ENCODE data around the gene HPGDS.

DNA sequence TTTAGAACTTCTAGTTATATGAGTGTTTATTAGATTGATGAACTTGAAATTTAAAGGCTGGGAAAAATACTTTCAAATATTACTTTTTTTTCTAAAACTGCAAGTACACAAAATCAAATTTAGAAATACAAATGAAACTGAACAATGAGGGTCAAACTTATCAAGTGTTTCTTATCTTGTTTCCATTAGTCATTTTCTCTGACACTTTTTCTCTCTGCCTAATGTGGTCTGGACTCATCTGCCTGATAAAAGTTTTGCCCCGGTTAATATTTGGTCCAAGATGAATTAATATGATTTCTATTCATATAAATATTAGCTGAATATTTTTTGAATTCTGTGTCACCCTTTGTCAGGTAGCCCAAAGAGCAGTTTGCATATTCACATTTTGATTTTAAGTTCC, 8.7 kb upstream of the HPGDS start:
- TF ChIP-seq, protein P1, sequence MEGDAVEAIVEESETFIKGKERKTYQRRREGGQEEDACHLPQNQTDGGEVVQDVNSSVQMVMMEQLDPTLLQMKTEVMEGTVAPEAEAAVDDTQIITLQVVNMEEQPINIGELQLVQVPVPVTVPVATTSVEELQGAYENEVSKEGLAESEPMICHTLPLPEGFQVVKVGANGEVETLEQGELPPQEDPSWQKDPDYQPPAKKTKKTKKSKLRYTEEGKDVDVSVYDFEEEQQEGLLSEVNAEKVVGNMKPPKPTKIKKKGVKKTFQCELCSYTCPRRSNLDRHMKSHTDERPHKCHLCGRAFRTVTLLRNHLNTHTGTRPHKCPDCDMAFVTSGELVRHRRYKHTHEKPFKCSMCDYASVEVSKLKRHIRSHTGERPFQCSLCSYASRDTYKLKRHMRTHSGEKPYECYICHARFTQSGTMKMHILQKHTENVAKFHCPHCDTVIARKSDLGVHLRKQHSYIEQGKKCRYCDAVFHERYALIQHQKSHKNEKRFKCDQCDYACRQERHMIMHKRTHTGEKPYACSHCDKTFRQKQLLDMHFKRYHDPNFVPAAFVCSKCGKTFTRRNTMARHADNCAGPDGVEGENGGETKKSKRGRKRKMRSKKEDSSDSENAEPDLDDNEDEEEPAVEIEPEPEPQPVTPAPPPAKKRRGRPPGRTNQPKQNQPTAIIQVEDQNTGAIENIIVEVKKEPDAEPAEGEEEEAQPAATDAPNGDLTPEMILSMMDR (IDR thresholded peaks at IDR 0.05; ENCODE audit: low read length), result no peak
- TF ChIP-seq EZH2 (IDR thresholded peaks at IDR 0.05; ENCODE audit: borderline replicate concordance, low read length), result no peak
